RWPE2 (cell line): ENCODE results near the gene TNFAIP8L1.

Experiments used
- ATAC-seq: fragments of 200-7000 bp; cut with Tn5 transposase; 3 replicates; pipeline ENCODE4 v1.9.1; 2021; ENCODE audit warnings: low read depth
- DNase-seq: peaks from one replicate; pipeline ENCODE4 v3.0.0-alpha.2; 2020; ENCODE audit warnings: low spot score
- H3K27ac ChIP-seq: fragments of 450-650 bp; 2 replicates; pipeline ENCODE4 v1.5.1; 2017; ENCODE audit warnings: mild to moderate bottlenecking; ENCODE audit not compliant: poor library complexity, severe bottlenecking
- H3K27me3 ChIP-seq: fragments of 250-450 bp; sonication (Bioruptor Pico); 2 replicates; pipeline ENCODE4 v1.5.1; 2021; ENCODE audit warnings: mild to moderate bottlenecking, moderate library complexity; ENCODE audit not compliant: insufficient read depth, poor library complexity, severe bottlenecking
- H3K36me3 ChIP-seq: fragments of 250-450 bp; sonication (Bioruptor Pico); 2 replicates; pipeline ENCODE4 v1.5.1; 2020; ENCODE audit warnings: low read depth, mild to moderate bottlenecking, moderate library complexity
- H3K4me1 ChIP-seq: fragments of 250-450 bp; sonication (Bioruptor Pico); 2 replicates; pipeline ENCODE4 v1.5.1; 2021; ENCODE audit warnings: mild to moderate bottlenecking, moderate library complexity; ENCODE audit not compliant: insufficient read depth, poor library complexity, severe bottlenecking
- H3K4me3 ChIP-seq: fragments of 250-450 bp; sonication (Bioruptor Pico); 2 replicates; pipeline ENCODE4 v1.5.1; 2021; ENCODE audit warnings: mild to moderate bottlenecking, moderate library complexity; ENCODE audit not compliant: severe bottlenecking
- H3K9me3 ChIP-seq: fragments of 250-450 bp; sonication (Bioruptor Pico); 2 replicates; pipeline ENCODE4 v1.5.1; 2021; ENCODE audit warnings: mild to moderate bottlenecking, moderate library complexity; ENCODE audit not compliant: severe bottlenecking
- TF ChIP-seq, protein P1 (sequence below): fragments of 450-650 bp; IDR thresholded peaks from one replicate; pipeline ENCODE4 v1.5.1; 2017; ENCODE audit warnings: mild to moderate bottlenecking, moderate library complexity; ENCODE audit not compliant: poor library complexity, severe bottlenecking

The TNFAIP8L1 gene

DNA sequence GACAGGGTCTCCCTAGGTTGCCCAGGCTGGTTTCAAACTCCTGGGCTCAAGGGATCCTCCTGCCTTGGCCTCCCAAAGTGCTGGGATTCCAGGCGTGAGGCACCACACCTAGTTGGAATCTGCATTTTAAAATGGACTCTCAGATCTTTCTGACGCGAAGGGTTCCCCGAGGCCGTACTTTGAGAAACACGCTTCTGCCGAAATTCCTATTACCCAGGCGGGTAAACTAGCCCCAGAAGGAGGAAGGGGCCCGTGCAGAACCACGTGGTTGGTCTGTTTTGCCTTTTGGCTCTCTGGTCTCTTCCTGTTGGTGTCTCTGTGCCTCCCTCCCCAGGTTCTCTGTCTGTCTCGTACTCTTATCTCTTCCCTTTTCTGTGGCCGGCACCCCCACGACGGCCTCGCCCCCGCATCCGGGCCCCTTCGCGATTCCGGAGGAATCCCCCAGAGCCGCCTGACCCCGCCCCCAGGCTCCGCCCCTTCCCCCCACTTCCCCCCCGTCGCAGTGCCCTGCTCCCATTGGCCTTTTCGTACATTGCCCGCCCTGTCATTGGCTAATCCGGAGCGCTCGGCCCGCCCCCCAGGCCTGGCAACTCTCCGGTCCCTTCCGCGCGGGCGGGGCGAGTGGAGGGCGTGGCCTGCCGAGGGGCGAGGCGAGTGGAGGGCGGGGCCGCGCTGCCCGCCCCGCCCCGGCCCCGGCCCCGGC, at the start of gene TNFAIP8L1:
Gene TNFAIP8L1 (plus strand): TSS at position 689 of the 703 bp plus-strand sequence. CDS start 12,354 bp downstream, outside the sequence.
- ATAC-seq (peak; percentile 66), DNase-seq (peak; percentile 94)
- H3K36me3 ChIP-seq = no peaks in the 10 kb centered on the region
- peak within 1 kb of the TSS; percentile 11 for H3K27ac ChIP-seq
- no peaks in the 10 kb centered on the region for H3K9me3 ChIP-seq
- H3K4me3 ChIP-seq = peak within 1 kb of the TSS; percentile 52
- H3K4me1 ChIP-seq = no peaks in the 10 kb centered on the region
- no peaks in the 10 kb centered on the region for H3K27me3 ChIP-seq
- TF ChIP-seq, protein P1, sequence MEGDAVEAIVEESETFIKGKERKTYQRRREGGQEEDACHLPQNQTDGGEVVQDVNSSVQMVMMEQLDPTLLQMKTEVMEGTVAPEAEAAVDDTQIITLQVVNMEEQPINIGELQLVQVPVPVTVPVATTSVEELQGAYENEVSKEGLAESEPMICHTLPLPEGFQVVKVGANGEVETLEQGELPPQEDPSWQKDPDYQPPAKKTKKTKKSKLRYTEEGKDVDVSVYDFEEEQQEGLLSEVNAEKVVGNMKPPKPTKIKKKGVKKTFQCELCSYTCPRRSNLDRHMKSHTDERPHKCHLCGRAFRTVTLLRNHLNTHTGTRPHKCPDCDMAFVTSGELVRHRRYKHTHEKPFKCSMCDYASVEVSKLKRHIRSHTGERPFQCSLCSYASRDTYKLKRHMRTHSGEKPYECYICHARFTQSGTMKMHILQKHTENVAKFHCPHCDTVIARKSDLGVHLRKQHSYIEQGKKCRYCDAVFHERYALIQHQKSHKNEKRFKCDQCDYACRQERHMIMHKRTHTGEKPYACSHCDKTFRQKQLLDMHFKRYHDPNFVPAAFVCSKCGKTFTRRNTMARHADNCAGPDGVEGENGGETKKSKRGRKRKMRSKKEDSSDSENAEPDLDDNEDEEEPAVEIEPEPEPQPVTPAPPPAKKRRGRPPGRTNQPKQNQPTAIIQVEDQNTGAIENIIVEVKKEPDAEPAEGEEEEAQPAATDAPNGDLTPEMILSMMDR = no peak

DNA sequence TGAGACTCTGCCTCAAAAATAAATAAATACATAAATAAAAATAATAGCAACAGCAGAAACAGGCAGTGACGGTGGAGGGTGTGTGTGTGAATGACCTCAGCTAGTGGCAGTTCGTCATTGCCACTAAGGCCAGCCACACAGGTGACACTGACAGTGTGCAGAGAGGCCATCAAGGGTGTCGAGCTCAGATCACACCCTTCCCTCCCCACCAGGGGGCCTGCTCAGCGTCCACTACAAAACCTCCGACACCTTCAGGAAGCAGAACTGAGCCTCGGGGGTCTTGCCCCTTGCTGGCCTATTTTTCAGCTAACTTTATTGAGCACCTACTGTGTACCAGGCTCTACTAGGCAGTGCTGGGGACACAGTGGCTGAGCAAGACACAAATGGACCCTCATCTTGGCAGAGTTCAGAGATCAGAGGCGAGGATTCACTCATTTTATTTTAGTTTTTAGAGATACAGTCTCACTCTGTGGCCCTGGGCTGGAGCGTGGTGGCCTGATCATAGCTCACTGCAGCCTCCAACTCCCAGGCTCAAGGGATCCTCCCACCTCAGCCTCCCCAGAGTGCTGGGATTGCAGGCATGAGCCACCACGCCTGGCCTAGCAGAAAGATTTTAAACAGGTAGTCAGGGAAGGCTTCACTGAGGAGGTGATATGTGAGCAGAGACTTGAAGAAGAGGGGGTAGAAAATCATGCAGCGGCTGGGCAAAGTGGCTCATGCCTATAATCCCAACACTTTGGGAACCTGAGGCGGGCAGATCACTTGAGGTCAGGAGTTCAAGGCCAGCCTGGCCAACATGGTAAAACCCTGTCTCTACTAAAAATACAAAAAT, 49.5 kb upstream of the TNFAIP8L1 start:
- Histone ChIP-seq H3K27me3 (peaks cover 3% of the 10 kb centered on the region), H3K36me3 (no peaks in the 10 kb centered on the region), H3K27ac (no peak overlapping the region), H3K9me3 (no peaks in the 10 kb centered on the region), H3K4me1 (no peaks in the 10 kb centered on the region), H3K4me3 (no peak overlapping the region)
- TF ChIP-seq, protein P1 = peak; percentile 14
- no peak for ATAC-seq
- no peak for DNase-seq

DNA sequence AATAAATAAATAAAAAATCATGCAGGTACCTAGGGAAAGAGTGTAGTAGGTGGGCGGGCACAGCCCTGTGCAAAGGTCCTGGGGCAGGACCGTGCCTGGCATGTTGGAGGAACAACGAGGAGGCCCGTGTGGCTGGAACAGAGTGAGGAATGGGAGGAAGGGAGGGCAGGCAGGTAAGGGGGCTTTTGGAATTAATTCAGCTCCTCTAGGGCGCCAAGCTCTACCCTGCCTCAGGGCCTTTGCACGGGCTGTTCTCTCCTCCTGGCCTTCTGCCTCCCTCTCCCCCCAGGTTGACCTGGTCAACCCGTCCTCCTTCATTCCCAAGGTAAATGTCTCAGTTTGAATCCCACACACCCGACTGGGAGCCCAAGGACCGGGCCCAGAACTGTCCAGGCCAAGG, 48.8 kb upstream of the TNFAIP8L1 start:
- Histone ChIP-seq H3K36me3 (no peaks in the 10 kb centered on the region), H3K27me3 (no peaks in the 10 kb centered on the region), H3K27ac (no peak overlapping the region), H3K4me1 (no peaks in the 10 kb centered on the region), H3K4me3 (no peak overlapping the region), H3K9me3 (no peaks in the 10 kb centered on the region)
- DNase-seq = no peak
- ATAC-seq = no peak
- TF ChIP-seq, protein P1 = no peak

DNA sequence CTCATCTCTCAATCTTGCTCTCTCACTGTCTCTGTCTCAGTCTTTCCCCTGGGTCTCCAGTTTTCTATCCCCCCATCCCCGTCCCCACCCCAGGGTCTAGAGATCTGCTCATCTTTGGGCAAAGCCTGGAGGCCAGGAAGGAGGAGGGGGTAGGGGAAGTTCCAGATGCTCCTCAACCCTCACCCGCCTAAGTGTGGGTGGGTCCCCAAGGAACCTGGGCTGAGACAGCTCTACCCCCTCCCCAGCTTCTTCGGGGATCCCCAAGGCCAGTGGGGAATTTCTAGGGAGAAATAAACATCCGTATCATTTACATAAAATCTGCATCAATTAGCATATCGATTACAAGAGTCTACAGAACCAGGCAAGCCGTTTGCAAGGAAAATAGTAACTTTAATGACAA, 48.0 kb upstream of the TNFAIP8L1 start:
- Histone ChIP-seq H3K27me3 (no peaks in the 10 kb centered on the region), H3K4me1 (no peaks in the 10 kb centered on the region), H3K9me3 (no peaks in the 10 kb centered on the region), H3K4me3 (no peak overlapping the region), H3K27ac (no peak overlapping the region), H3K36me3 (no peaks in the 10 kb centered on the region)
- TF ChIP-seq, protein P1 = no peak
- ATAC-seq (no peak), DNase-seq (no peak)
